GM12878 (cell line): Measurements from ENCODE around the gene ZIC1. TPM values are rescaled to one million over a fixed set of nuclear protein-coding genes. Genes with fewer than 3 reads are reported as not detected.

ENCODE experiments used
- ATF2 ChIP-seq: IDR thresholded peaks from 2 replicates; pipeline ENCODE4 v1.6.1; 2012; ENCODE audit warnings: low read length, inconsistent platforms
- CREM ChIP-seq: IDR thresholded peaks from 2 replicates; pipeline ENCODE4 v1.6.1; 2014; ENCODE audit warnings: antibody characterized with exemption, low read depth
- LARP7 ChIP-seq: fragments of 450-650 bp; IDR thresholded peaks from 2 replicates; pipeline ENCODE4 v1.6.1; 2017; ENCODE audit warnings: mild to moderate bottlenecking
- PBX3 ChIP-seq: IDR thresholded peaks from 2 replicates; pipeline ENCODE4 v1.6.1; 2011; ENCODE audit warnings: mild to moderate bottlenecking, low read depth, low read length, moderate library complexity; ENCODE audit not compliant: insufficient replicate concordance
- SMAD1 ChIP-seq: fragments of 450-650 bp; IDR thresholded peaks from 2 replicates; pipeline ENCODE4 v1.6.1; 2018; ENCODE audit warnings: mild to moderate bottlenecking, low read depth; ENCODE audit not compliant: partially characterized antibody
- ZBTB11 ChIP-seq: fragments of 450-650 bp; formaldehyde crosslinking; IDR thresholded peaks from 2 replicates; pipeline ENCODE4 v1.5.0; 2022; ENCODE audit warnings: mild to moderate bottlenecking, missing genetic modification characterization
- ZNF592 ChIP-seq: fragments of 450-650 bp; IDR thresholded peaks from 2 replicates; pipeline ENCODE4 v1.6.1; 2017; ENCODE audit warnings: mild to moderate bottlenecking, moderate library complexity
- polyA plus RNA-seq, 11 experiments: library from polyadenylated mRNA; depleted of rRNA in 4 of 11; unstranded in 6 of 11; stranded (reverse) in 5 of 11; fragments of >200 nt; fragmentation: Nextera tagmentation in 4 of 11; fragmentation: Illumina TruSeq in 1 of 11; extraction: Ambion mirVana in 4 of 11; extraction: Trizol in 1 of 11; gene quantifications; 1 replicate in 1 of 11; 2 replicates in 10 of 11; pipeline versions ENCODE4 v1.2.1 to v1.2.3, GENCODE V29; 2011 to 2016; ENCODE audit warnings: inconsistent platforms in 2 of 11, missing spikeins in 2 of 11, low read depth in 1 of 11
- total RNA-seq, 4 experiments: library from RNA; depleted of rRNA in 3 of 4; stranded (reverse); fragments of >200 nt in 3 of 4; fragmentation: Illumina TruSeq in 1 of 4; extraction: Trizol in 1 of 4; gene quantifications; 2 replicates each; pipeline versions ENCODE4 v1.2.1 to v1.2.3, GENCODE V29; 2013 to 2021

The ZIC1 gene
- total and polyA plus RNA-seq, 10 of the 15 experiments (the other 5 are each of a cell fraction or from before 2014, with no cell fraction given) = not detected

- TF ChIP-seq ZNF592 = no peak
- TF ChIP-seq ZBTB11 = no peak
- TF ChIP-seq PBX3 = no peak
- no peak for TF ChIP-seq CREM
- no peak for TF ChIP-seq SMAD1
- no peak for TF ChIP-seq ATF2
- no peak for TF ChIP-seq LARP7
- TF ChIP-seq, all 136 proteins: peak for 0
Observed at GRCh38 chr3:147404000-147404799, 5.0 kb upstream of the ZIC1 start (continued).
